GM19099 (cell line): ENCODE measurements around the gene ZNF597.
A peak's percentile ranks its signal among the peaks of the same experiment; 100 is the strongest.

ENCODE experiments used
- POLR2A ChIP-seq: IDR thresholded peaks from 3 replicates; pipeline ENCODE4 v1.6.1; 2011; ENCODE audit warnings: low read depth; ENCODE audit not compliant: insufficient read length; ENCODE audit errors: extremely low read depth

ZNF597 gene

DNA sequence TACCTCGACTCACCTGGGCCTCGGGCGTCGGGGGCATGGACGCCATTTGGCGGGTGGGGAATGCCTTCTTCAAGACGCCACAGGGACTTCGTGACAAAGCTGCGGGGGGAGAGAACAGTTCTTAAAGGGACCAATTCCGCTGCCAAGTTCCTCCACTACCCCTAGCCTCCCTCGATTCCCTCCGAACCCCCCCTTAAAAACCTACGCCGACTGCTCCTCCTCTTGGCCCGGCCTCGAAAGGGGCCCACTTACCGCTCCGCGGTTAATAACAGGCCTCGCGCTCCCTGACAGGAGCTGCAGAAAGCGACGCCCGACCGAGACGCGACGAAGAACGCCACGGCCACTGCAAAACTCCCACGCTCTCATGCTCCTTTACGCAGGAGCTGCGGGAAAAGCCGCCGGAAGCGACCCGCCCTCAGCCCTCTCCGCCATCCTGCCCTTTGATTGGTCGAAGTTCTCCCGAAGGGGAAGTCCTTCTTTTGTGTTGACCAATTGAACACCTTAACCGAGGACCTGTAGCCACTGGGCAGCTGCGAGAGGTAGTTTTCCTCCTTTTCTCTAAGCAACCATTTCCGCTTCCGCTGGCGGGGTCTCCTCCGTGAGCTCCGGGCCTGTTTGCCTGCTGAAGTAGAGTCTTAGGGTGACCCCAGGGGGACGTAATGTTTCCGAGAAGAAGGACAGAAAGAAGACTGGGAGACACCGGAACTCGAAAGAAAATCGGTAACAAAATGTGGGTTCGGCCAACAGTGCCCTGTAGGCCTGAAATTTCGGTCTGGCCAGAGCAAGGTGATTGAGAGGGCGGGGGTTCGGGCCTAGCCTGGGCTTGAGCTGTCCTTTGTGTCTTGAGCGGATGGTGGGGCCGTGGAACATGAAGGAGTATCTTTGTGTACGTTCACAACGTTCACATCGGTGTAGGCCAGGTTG is at the start of gene ZNF597, which contains the start of gene NAA60:
ZNF597 (minus strand) TSS at position 397 of the 924 bp plus-strand sequence; CDS start at position 46, 351 bp downstream.
NAA60 (plus strand) TSS at position 573 of the 924 bp plus-strand sequence. CDS start 32,548 bp downstream, outside the sequence.
- peak; percentile 70 for TF ChIP-seq POLR2A

DNA sequence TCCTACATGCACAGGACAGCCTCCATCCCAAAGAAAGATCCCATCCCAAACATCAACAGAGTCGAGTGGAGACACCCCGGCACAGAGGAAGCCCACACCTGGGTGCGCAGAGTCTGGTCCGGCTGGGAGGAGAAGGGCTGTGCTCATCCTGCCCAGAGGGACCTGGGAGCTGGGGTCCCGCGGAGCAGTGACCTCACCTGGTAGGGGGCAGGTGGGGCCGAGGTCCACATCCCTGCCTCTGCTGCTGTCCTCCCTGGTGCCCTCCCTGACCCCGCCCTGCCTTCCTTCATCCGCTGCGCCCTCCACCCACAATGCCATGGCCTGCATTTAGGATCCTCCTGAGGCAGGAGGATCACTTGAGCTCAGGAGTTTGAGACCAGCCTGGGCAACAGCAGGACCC is 49.1 kb upstream of the ZNF597 start:
- TF ChIP-seq POLR2A: no peak

- TF ChIP-seq POLR2A: no peak
Measured at GRCh38 chr16:3490911-3491629, 47.8 kb upstream of the ZNF597 start.

- TF ChIP-seq POLR2A: no peak
Measured at GRCh38 chr16:3488801-3489200, 45.5 kb upstream of the ZNF597 start.

- TF ChIP-seq POLR2A: no peak
Measured at GRCh38 chr16:3487521-3488410, 44.5 kb upstream of the ZNF597 start.

- no peak for TF ChIP-seq POLR2A
Measured at GRCh38 chr16:3486506-3487215, 43.4 kb upstream of the ZNF597 start.

DNA sequence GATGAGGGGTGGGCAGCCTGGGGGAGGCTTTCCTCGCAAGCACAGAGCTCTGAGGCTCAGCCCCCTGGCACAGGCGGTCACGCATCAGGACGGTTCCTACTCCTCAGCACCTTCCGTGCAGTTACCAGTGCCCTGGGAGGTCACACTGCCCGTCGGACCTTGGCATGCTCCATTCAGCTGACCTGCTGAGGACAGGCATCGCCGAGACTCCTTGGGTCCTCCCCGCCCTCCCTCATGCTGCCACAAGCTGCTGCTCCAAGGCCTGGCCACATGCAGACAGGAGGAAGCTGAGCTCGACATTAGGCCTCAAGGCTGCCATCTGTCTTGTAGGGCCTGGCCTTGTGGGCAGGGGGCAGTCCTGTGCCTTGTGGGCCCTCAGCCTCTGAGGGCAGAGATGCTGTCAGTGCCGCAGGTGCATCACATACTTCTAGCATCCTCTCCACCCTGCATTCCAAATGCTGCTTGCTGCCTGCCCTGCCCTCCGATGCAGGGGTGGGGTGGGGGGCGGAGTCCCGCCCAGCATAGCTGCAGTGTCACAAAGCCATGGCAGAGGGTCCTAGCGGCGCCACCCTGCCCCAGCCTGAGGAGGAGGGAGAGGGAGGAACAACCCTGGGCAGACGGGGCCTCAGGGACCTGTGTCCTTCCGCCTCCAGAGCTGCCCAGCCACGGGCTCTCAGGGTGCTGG is 42.7 kb upstream of the ZNF597 start:
- no peak for TF ChIP-seq POLR2A

DNA sequence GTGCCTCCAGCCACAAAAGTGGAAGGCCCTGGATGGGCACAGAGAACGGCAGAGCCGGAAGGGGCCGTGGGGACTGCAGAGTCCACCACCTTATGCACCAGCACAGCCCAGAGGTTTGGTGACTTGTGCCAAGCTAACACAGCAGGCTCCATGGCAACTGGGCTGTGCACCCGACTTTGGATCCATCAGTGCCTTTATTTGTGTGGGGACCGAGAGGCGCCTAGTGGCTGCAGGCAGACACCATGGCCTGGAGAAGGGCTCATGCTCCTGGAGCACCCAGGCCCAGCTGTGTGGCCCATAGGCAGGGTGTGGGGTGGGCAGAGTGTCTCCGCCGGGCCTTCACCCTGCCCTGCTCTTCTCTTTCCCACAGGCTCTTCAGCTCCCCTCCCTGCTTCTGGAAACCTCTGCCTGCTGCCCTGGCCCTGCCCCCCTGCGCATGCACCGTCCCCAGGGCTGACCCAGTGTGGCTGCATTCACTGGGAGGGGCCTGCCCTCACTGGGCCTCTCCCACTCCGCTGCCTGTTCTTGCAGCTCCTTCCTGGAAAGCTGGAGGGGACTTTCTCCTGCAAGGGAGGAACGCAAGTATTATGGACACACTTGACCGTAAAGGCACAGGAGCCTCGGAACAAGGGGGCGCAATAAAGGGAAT is 41.9 kb upstream of the ZNF597 start:
- TF ChIP-seq POLR2A: no peak

DNA sequence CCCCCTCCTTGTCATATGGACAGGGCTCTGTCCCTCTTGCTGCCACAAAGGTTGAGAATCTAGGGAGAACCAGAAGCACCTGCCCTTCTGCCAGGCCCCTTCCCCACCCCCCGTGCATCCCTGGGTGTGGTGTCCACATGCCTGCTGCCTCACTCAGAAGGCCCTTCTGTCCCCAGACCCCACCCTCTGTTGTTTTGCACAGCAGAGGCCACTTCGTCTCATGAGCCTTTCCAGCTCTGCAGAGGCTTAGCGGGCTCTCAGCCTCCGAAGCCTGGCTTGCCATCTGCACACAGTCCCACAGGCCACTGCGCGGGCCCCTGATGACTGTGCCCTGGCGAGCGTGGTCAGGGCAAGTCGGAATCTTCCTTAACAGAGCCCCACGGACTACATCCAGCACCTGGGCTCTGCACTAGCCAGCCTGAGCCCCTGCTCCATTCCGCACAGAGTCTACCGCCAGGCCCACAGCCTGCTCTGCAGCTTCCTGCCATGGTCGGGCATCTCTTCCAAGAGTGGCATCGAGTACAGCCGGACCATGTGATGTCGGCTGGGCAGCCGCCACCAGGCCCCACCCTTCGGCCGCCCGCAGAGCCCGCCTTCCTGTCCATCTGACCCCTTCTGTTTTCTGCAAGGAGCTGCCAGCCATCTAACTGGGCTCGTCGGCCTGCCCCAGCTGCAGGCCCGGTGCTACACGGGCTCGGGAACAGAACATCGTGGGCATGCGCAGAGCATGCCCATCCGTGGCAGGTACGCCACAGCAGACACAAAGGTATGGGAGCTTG is 41.2 kb upstream of the ZNF597 start:
- TF ChIP-seq POLR2A: no peak

GRCh38 chr16:3482659-3483241 is 39.4 kb upstream of the ZNF597 start:
- no peak for TF ChIP-seq POLR2A

DNA sequence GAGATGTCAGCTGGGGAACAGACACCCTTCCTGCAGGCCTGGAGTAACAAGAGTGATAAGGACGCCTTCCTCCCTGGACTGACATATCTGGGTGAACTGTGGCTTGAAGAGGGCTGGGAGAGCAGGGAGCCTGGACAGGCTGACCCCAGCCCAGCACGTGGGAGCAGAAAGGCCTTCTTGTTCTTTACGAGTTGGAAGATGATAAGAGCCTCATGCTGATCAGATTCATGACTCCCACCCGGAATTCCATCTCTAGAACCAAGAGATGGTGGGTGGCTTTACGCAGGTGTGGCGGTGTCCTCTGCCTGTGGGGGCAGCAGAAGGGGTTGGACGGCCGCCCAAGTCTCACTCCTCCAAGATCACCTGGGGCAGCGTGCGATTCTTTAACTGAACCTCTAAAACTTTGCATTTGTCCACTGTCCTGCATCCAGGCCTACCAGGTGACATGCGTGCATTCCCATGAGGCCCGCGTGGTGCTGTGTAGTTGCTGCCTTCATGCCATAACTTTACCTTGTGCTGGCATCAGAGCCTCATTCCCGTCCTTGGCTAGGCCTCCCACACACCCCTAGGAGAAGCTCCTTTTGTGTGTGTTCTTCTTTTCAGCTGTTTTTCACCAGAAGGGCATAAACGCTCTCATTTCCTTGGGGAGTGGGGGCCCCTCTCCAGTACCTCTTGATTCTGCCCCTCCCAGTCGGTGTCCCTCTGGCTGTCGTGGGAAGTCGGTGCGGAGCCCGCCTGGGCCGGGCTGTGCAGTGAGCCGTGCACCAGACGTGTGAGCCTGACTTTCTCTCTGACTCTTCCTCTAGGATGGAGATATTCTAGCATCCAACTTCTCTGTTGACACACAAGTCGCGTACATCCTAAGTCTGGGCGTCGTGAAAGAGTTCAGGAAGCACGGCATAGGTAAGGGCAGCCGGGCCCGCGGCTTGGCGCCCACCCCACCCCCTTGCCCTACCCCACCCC is 38.7 kb upstream of the ZNF597 start:
- TF ChIP-seq POLR2A: no peak
